Ishikawa (cell line): ENCODE data around the gene NR6A1.

ENCODE experiments used
- CEBPB ChIP-seq: IDR thresholded peaks from 2 replicates; pipeline ENCODE4 v1.6.1; 2012
- CREB1 ChIP-seq: IDR thresholded peaks from 2 replicates; pipeline ENCODE4 v1.6.1; 2012; ENCODE audit warnings: low read depth
- EGR1 ChIP-seq: IDR thresholded peaks from 2 replicates; pipeline ENCODE4 v1.6.1; 2012
- EP300 ChIP-seq: IDR thresholded peaks from 2 replicates; pipeline ENCODE4 v1.6.1; 2012; ENCODE audit warnings: borderline replicate concordance
- FOXM1 ChIP-seq: IDR thresholded peaks from 2 replicates; pipeline ENCODE4 v1.6.1; 2012; ENCODE audit warnings: low read depth, borderline replicate concordance
- MAX ChIP-seq: IDR thresholded peaks from 2 replicates; pipeline ENCODE4 v1.6.1; 2012
- NFIC ChIP-seq: IDR thresholded peaks from 2 replicates; pipeline ENCODE4 v1.6.1; 2012
- RAD21 ChIP-seq: IDR thresholded peaks from 2 replicates; pipeline ENCODE4 v1.6.1; 2012; ENCODE audit warnings: low read depth
- REST ChIP-seq: IDR thresholded peaks from 2 replicates; pipeline ENCODE4 v1.6.1; 2012; ENCODE audit warnings: low read depth, mild to moderate bottlenecking
- TAF1 ChIP-seq: IDR thresholded peaks from 2 replicates; pipeline ENCODE4 v1.6.1; 2012; ENCODE audit warnings: low read depth, mild to moderate bottlenecking
- TCF12 ChIP-seq: IDR thresholded peaks from 2 replicates; pipeline ENCODE4 v1.6.1; 2012; ENCODE audit warnings: low read depth
- TEAD4 ChIP-seq: IDR thresholded peaks from 2 replicates; pipeline ENCODE4 v1.6.1; 2012
- USF1 ChIP-seq: IDR thresholded peaks from 2 replicates; pipeline ENCODE4 v1.6.1; 2012
- YY1 ChIP-seq: IDR thresholded peaks from 2 replicates; pipeline ENCODE4 v1.6.1; 2012; ENCODE audit warnings: low read depth
- ZBTB7A ChIP-seq: IDR thresholded peaks from 2 replicates; pipeline ENCODE4 v1.6.1; 2012; ENCODE audit warnings: low read depth

Gene NR6A1

GRCh38 chr9:124710766-124711165 lies 60.3 kb downstream of the NR6A1 start:
- TF ChIP-seq NFIC (no peak), CEBPB (no peak), REST (no peak), TEAD4 (no peak), MAX (no peak), ZBTB7A (no peak), USF1 (no peak), FOXM1 (no peak), TAF1 (no peak), CREB1 (no peak), TCF12 (no peak), RAD21 (no peak)

- TF ChIP-seq NFIC, result no peak
- TF ChIP-seq YY1, result no peak
- TF ChIP-seq ZBTB7A, result no peak
- TF ChIP-seq TEAD4, result no peak
- no peak for TF ChIP-seq CREB1
- TF ChIP-seq EP300, result no peak
- no peak for TF ChIP-seq MAX
- TF ChIP-seq FOXM1, result no peak
- no peak for TF ChIP-seq RAD21
- TF ChIP-seq TCF12, result no peak
- TF ChIP-seq USF1, result no peak
- no peak for TF ChIP-seq TAF1
- no peak for TF ChIP-seq CEBPB
- TF ChIP-seq EGR1, result no peak
- no peak for TF ChIP-seq REST
Measured at GRCh38 chr9:124709292-124709690, 61.8 kb downstream of the NR6A1 start.

- TF ChIP-seq TAF1 (no peak), CREB1 (no peak), CEBPB (no peak), RAD21 (no peak)
Measured at GRCh38 chr9:124708633-124709291, 62.3 kb downstream of the NR6A1 start.

GRCh38 chr9:124708074-124708473 lies 63.0 kb downstream of the NR6A1 start:
- TF ChIP-seq CREB1 (no peak), CEBPB (no peak), TEAD4 (no peak), EGR1 (no peak), ZBTB7A (no peak), MAX (no peak), NFIC (no peak), YY1 (no peak), USF1 (no peak), RAD21 (no peak), FOXM1 (no peak), EP300 (no peak), REST (no peak), TCF12 (no peak), TAF1 (no peak)
